GM04504 (cell line): Measurements from ENCODE around the gene IL1RN.
A peak's percentile ranks its signal among the peaks of the same experiment; 100 is the strongest.

Source experiments
- DNase-seq: peaks from one replicate; pipeline ENCODE4 v3.0.0-alpha.2; 2012; ENCODE audit warnings: low read depth

Gene IL1RN

GRCh38 chr2:113157118-113157896 lies 29.9 kb downstream of the IL1RN start:
- no peak for DNase-seq

- DNase-seq, result peak; percentile 3
Measured at GRCh38 chr2:113157897-113158753, 30.7 kb downstream of the IL1RN start.

GRCh38 chr2:113158884-113159553 lies 31.6 kb downstream of the IL1RN start:
- no peak for DNase-seq

DNA sequence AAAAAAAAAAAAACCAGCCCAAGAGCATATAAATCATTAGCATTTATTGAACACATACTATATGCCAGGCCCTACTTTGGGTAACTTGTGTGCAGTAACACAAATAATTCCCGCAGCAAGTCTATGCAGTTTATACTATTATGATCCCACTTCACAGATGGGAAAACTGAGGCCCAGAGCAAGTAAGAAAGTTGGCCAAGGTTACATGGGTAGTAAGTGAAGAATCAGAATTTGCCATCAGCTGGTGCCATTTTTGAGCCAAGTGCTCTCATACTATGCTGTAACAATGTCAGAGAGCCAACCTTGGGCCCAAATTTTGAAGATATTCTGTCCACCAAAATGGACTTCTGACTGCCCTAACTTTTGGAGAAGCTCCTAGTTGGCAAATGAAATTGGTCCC lies 32.9 kb downstream of the IL1RN start:
- no peak for DNase-seq

GRCh38 chr2:113160962-113161361 lies 33.6 kb downstream of the IL1RN start:
- DNase-seq, result no peak

GRCh38 chr2:113162173-113162572 lies 34.8 kb downstream of the IL1RN start:
- no peak for DNase-seq

GRCh38 chr2:113162869-113163268 lies 35.5 kb downstream of the IL1RN start:
- DNase-seq, result no peak

- DNase-seq, result no peak
Measured at GRCh38 chr2:113164215-113164929, 37.0 kb downstream of the IL1RN start.

DNA sequence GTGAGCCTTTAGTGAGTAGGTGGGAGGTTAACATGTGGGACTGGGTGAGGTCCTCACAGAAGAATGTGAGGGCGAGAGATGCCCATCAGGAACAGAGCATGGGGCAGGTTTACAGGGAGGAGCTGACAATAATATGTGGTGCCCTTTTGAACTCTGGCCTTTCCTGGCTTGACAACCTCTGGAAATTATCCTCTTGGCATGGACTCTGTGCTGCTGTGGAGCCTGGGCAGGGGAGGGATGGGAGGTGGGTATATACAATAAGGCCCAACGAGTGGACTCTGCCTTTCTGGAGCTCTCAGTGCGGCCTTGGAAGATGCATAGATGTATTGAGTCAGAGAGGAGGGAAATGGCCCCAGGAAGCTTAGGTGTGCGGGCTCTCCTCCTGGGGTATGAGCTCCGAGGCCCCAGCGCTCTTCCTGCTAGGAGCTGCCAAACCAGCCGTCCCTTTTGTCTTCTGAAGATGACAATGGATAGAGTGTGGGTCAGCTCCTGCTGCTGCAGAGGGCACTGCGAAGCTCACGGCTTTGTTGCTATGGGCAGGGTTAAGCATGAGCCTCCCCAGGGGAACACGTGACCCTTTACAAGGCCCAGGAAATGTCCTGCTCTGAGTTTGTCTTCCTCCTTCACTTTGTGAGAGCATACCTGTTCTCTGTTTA lies 37.7 kb downstream of the IL1RN start:
- no peak for DNase-seq

DNA sequence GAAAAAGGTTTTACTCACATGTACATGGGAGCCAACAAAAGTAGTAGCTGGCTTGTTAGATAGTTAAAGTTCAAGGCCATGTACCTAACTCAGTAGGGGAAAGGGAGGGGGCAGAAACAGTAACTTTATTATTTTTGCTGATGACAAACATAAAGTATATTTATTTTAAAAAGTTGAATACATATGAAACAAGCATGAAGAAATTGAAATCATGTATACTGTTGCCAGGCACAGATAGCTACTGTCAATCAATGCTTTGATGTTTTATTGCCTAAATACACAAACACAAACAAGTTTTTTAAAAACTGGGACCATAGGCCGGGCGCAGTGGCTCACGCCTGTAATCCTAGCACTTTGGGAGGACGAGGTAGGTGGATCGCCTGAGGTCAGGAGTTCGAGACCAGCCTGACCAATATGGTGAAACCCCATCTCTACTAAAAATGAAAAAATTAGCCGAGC lies 38.8 kb downstream of the IL1RN start:
- no peak for DNase-seq

- DNase-seq, result no peak
Measured at GRCh38 chr2:113167115-113167932, 39.9 kb downstream of the IL1RN start.

DNA sequence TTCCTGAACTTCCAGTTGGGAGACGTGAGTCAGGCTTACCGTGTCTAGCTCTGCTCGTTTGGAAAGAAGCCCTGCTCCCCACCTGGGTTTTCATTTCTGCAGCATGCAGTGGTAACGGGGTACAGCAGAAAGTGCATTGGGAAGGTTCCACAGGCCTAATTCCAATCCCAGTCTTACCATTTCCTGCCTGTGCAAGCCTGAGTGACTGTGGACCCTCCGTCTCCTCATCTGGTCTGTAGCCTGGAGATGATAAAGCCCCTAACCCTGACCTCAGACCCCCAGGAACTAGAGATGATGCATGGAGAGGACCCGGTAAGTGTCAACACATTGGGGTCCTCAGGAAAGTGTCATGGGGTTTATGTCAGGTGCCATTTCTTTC lies 40.6 kb downstream of the IL1RN start:
- no peak for DNase-seq

DNA sequence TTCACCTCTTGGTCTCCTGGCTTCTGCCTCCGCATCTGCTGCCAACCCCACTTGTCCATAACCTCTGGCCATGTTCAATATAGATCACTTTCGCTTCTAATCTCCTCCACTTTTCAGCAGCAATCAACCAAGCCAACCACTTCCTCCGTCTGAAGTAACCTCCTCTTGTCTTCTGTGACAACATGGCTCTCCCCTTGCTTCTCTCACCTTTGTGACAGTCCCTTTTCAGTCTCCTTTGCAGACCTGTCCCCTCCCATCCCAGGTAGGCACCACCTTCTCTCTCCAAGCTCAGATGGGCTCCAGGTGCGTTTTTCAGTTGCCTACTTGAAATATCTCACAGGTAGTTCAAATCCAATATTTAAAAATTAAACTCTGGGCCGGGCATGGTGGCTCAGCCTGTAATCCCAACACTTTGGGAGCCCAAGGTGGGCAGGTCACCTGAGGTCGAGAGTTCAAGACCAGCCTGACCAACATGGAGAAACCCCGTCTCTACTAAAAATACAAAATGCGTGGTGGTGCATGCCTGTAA lies 41.7 kb downstream of the IL1RN start:
- no peak for DNase-seq

GRCh38 chr2:113169586-113169985 lies 42.2 kb downstream of the IL1RN start:
- no peak for DNase-seq

- DNase-seq, result no peak
Measured at GRCh38 chr2:113171334-113172075, 44.1 kb downstream of the IL1RN start.

- DNase-seq, result no peak
Measured at GRCh38 chr2:113172721-113173541, 45.5 kb downstream of the IL1RN start.

GRCh38 chr2:113173542-113174375 lies 46.4 kb downstream of the IL1RN start, which contains the start of gene PSD4:
TSS of gene PSD4 (plus strand) at chr2:113173971. CDS start at chr2:113182457, 8,486 bp downstream.
- DNase-seq, result no peak

GRCh38 chr2:113174376-113174750 lies 47.0 kb downstream of the IL1RN start:
- DNase-seq, result no peak
